Body of pancreas (tissue), 4 donors: ENCODE data around the gene MRPL28. TPM values are rescaled to one million over a fixed set of nuclear protein-coding genes. Genes with fewer than 3 reads are reported as not detected.

ENCODE experiments used
- ATAC-seq: fragments of 150-250 bp; one replicate; pipeline ENCODE4 v1.9.1; 2016
- DNase-seq, 4 donors: peaks; one replicate each; pipeline ENCODE4 v3.0.0-alpha.2; 2019
- H3K27ac ChIP-seq, 4 donors: fragments of 200-600 bp; sonication (generic); 1 replicate in 3 of 4; 2 replicates in 1 of 4; pipeline versions ENCODE4 v1.5.1 to v1.6.1; 2016 to 2019; ENCODE audit warnings: mild to moderate bottlenecking in 1 of 4, mixed read lengths in 1 of 4, moderate library complexity in 1 of 4
- H3K27me3 ChIP-seq, 2 donors: fragments of 200-600 bp; sonication (generic); one replicate each; pipeline ENCODE4 v1.6.0; 2016; ENCODE audit warnings: mild to moderate bottlenecking in 1 of 2
- H3K36me3 ChIP-seq, 2 donors: fragments of 200-600 bp; sonication (generic); replicated peaks in 1 of 2; 2 replicates each; pipeline ENCODE4 v1.5.1; 2016; ENCODE audit warnings: low read depth in 2 of 2; ENCODE audit not compliant: insufficient read depth in 1 of 2
- H3K4me1 ChIP-seq: fragments of 200-600 bp; sonication (generic); one replicate; pipeline ENCODE4 v1.6.0; 2016
- H3K4me3 ChIP-seq, 2 donors: fragments of 200-600 bp; sonication (generic); 1 replicate in 1 of 2; 2 replicates in 1 of 2; pipeline ENCODE4 v1.5.1; 2016 to 2019
- H3K9me3 ChIP-seq, 3 donors: fragments of 200-600 bp; sonication (generic); 1 replicate in 2 of 3; 2 replicates in 1 of 3; pipeline ENCODE4 v1.5.1; 2016
- CTCF ChIP-seq, 7 experiments: fragments of 450-650 bp in 4 of 7; fragments of 200-600 bp in 3 of 7; sonication (generic) in 3 of 7; IDR thresholded peaks; one replicate each; pipeline ENCODE4 v1.5.1; 2016 to 2019; ENCODE audit warnings: antibody characterized with exemption in 7 of 7
- POLR2A ChIP-seq, 3 donors: fragments of 450-650 bp; IDR thresholded peaks; one replicate each; pipeline ENCODE4 v1.6.1; 2016; ENCODE audit warnings: antibody characterized with exemption in 3 of 3, mild to moderate bottlenecking in 2 of 3
- WGBS, 2 donors: methylation state at CpG; one replicate each; pipeline ENCODE4 v1.1.5; 2017; 5-methylcytosine and 5-hydroxymethylcytosine counted together
- intact Hi-C: fragments of 100-400 bp; cut with DNase I; formaldehyde crosslinking; loops from one replicate; pipeline ENCODE4 v1.15.1; 2023
- total RNA-seq, 2 donors: library from RNA; depleted of rRNA; stranded (reverse); fragments of >200 nt; gene quantifications; one replicate each; pipeline ENCODE4 v1.1.0, GENCODE V29; 2016

MRPL28 gene
- total RNA-seq, 2 donors from 2014 or later: 22.1 to 31.0 TPM

- Histone ChIP-seq H3K4me3 (no peak overlapping the region), H3K4me1 (peaks cover 7% of the 10 kb centered on the region), H3K27ac (no peak overlapping the region), H3K27me3 (no peaks in the 10 kb centered on the region), H3K9me3 (no peaks in the 10 kb centered on the region), H3K36me3 (no peaks in the 10 kb centered on the region)
- DNase-seq (no peak), ATAC-seq (no peak)
- intact Hi-C loops: no loop called here
- TF ChIP-seq POLR2A (IDR thresholded peaks at IDR 0.05): no peak
- TF ChIP-seq CTCF (IDR thresholded peaks at IDR 0.05): no peak
- 67 to 81% methylated on average over 6 to 12 of the region's 12 CpGs for WGBS, 2 donors
These were observed 13.6 kb downstream of the MRPL28 start for GRCh38 chr16:356741-357140.

- Histone ChIP-seq H3K36me3 (no peaks in the 10 kb centered on the region), H3K27me3 (no peaks in the 10 kb centered on the region), H3K9me3 (no peaks in the 10 kb centered on the region), H3K4me1 (peaks cover 14% of the 10 kb centered on the region), H3K27ac (no peak overlapping the region), H3K4me3 (no peak overlapping the region)
- intact Hi-C loops: no loop called here
- DNase-seq (no peak), ATAC-seq (no peak)
- TF ChIP-seq CTCF (IDR thresholded peaks at IDR 0.05): no peak
- no peak for TF ChIP-seq POLR2A (IDR thresholded peaks at IDR 0.05)
- 79 to 90% methylated on average over 5 to 10 of the region's 10 CpGs for WGBS, 2 donors
These were observed 15.3 kb downstream of the MRPL28 start for GRCh38 chr16:354971-355461.

DNA sequence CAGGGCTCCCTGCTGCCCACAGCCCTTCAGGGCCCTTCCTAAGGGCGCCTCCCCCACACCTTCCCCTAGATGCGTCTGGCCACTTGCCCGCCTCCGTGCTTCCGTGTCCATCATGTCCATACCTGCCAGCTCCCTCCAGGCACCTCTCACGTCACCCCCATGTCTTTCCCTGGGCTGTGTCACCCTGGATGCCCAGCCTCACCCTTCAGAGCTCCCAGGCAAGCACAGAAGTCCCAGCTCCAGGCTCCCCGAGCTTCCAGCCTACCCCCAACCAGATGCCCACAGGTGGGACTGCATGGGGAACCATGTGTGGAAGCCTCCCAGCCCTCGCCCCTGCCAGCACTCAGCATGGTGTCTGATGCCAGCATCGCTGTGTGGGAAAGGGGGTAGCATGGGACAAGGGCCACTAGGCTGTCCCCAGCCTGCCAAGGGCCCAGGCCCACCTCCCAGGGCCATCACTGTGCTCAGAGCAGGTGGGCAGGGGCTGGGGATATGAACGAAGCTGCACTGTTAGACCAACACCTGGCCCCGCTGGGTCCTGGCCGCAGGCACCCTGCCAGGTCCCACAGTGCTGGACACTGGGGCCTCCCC lies 16.0 kb downstream of the MRPL28 start:
- H3K9me3 ChIP-seq: no peaks in the 10 kb centered on the region
- intact Hi-C loops: no loop called here
- H3K27me3 ChIP-seq: no peaks in the 10 kb centered on the region
- no peak for DNase-seq
- 86 to 89% methylated on average over 9 to 12 of the region's 12 CpGs for WGBS, 2 donors
- TF ChIP-seq CTCF (IDR thresholded peaks at IDR 0.05) (no peak), POLR2A (IDR thresholded peaks at IDR 0.05) (no peak)
- no peak overlapping the region for H3K4me3 ChIP-seq
- no peak for ATAC-seq
- H3K4me1 ChIP-seq: peaks cover 14% of the 10 kb centered on the region
- no peak overlapping the region for H3K27ac ChIP-seq
- H3K36me3 ChIP-seq: no peaks in the 10 kb centered on the region

DNA sequence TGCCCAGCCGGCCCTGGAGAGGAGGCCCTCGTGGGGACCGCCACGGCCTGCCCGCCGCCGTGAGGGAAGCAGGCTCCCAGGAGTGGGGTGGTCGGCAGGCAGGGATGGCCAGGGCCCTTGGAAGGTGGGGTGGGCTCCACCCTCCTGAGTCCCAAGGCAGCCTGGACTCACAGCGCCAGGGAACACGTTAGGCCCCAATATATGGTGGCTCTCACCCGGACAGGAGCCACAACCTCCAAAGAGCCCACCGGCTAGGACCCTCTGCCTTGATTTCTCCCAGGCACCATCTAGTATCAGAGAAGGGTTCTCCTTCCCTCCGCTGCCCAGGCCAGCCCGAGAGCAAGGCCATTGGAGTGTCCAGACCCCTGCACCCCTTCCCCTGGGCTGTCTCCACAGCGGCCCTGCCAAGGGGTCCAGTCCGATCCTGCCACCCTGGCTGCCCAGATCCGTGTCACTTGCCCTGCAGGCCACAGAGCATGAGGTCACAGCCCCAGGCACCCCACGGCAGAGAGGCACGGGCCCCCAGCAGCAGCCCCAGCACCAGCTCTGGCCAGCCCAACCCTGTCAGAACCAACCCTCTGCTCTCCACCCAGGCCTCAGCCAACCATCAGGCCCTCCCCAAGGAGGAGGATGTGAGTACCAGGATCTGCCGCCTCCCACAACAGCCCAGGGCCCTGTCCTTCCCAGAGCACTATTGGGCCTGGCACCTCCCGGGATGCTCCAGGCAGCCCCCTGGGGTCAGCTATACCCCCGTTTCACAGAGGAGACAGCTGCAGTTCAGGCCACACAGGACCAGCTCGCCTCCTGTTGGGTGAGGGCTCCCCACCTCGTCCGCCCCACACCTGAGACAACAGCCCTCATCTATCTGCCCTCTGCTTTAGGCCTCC lies 16.7 kb downstream of the MRPL28 start:
- H3K27ac ChIP-seq: peak overlapping the region in 3 of 4 donors; percentile 8 to 71 (median 66)
- H3K36me3 ChIP-seq: no peaks in the 10 kb centered on the region
- no peak for ATAC-seq
- 61 to 76% methylated on average over 11 to 22 of the region's 25 CpGs for WGBS, 2 donors
- H3K27me3 ChIP-seq: no peaks in the 10 kb centered on the region
- no peak overlapping the region for H3K4me3 ChIP-seq
- TF ChIP-seq POLR2A (IDR thresholded peaks at IDR 0.05) (no peak), CTCF (IDR thresholded peaks at IDR 0.05) (no peak)
- H3K9me3 ChIP-seq: no peaks in the 10 kb centered on the region
- intact Hi-C loops: no loop called here
- DNase-seq: no peak
- H3K4me1 ChIP-seq: peaks cover 14% of the 10 kb centered on the region
